Activated T-helper 9 cell treated with anti-CD3 and anti-CD28 coated beads, Interleukin-2, amount 50 U/mL, for 16 hours (primary cell): ENCODE results near the gene ELF1.
"Not testable (repeated sequence)": the region's sequence is repeated elsewhere in the genome, so short reads cannot be mapped to it uniquely, and the experiment has no call there.

Source experiments
- DNase-seq: peaks from one replicate; pipeline ENCODE4 v3.0.0-alpha.2; 2020; ENCODE audit warnings: low read depth

Gene ELF1

GRCh38 chr13:41040584-41041334 lies 21.6 kb upstream of the ELF1 start:
- DNase-seq = no peak

- no peak for DNase-seq
Observed at GRCh38 chr13:41039746-41040145, 20.6 kb upstream of the ELF1 start.

GRCh38 chr13:41036557-41036956 lies 17.4 kb upstream of the ELF1 start:
- not testable (repeated sequence) for DNase-seq

GRCh38 chr13:41034881-41035280 lies 15.8 kb upstream of the ELF1 start:
- DNase-seq = no peak

- no peak for DNase-seq
Observed at GRCh38 chr13:41034382-41034781, 15.3 kb upstream of the ELF1 start.

- DNase-seq = no peak
Observed at GRCh38 chr13:41032691-41033376, 13.7 kb upstream of the ELF1 start.

- no peak for DNase-seq
Observed at GRCh38 chr13:41029629-41030028, 10.5 kb upstream of the ELF1 start.

- DNase-seq = no peak
Observed at GRCh38 chr13:41028051-41028450, 8.9 kb upstream of the ELF1 start.

- no peak for DNase-seq
Observed at GRCh38 chr13:41026788-41027187, 7.7 kb upstream of the ELF1 start.

- no peak for DNase-seq
Observed at GRCh38 chr13:41025518-41025917, 6.4 kb upstream of the ELF1 start.

GRCh38 chr13:41019578-41020347 lies 647 bp upstream of the ELF1 start:
- no peak for DNase-seq

- no peak for DNase-seq
Observed at GRCh38 chr13:41018602-41018948, 541 bp downstream of the ELF1 start.

GRCh38 chr13:41017817-41018601 lies 1.1 kb downstream of the ELF1 start:
- DNase-seq = no peak

- no peak for DNase-seq
Observed at GRCh38 chr13:41017159-41017558, 2.0 kb downstream of the ELF1 start.

- no peak for DNase-seq
Observed at GRCh38 chr13:41015920-41016319, 3.2 kb downstream of the ELF1 start.

- DNase-seq = no peak
Observed at GRCh38 chr13:41013835-41014234, 5.3 kb downstream of the ELF1 start.

- DNase-seq = no peak
Observed at GRCh38 chr13:41012536-41012935, 6.6 kb downstream of the ELF1 start.

- no peak for DNase-seq
Observed at GRCh38 chr13:41011382-41011956, 7.6 kb downstream of the ELF1 start.

GRCh38 chr13:41008349-41008980 lies 10.7 kb downstream of the ELF1 start:
- DNase-seq = no peak

- DNase-seq = no peak
Observed at GRCh38 chr13:41007744-41008128, 11.4 kb downstream of the ELF1 start.

GRCh38 chr13:41006978-41007743 lies 12.0 kb downstream of the ELF1 start:
- DNase-seq = no peak
